OCI-LY1 (cell line): ENCODE data around the gene DHRS7B.

Experiments
- H2AFZ ChIP-seq: fragments of 200-600 bp; sonication (generic), shearing (Covaris generic); 2 replicates; pipeline ENCODE4 v1.6.0; 2014; ENCODE audit warnings: antibody characterized with exemption, mild to moderate bottlenecking, low read length
- H3F3A ChIP-seq: fragments of 200-600 bp; sonication (generic), shearing (Covaris generic); 2 replicates; pipeline ENCODE4 v1.6.0; 2014; ENCODE audit warnings: mild to moderate bottlenecking, antibody characterized with exemption, low read length, moderate library complexity; ENCODE audit not compliant: insufficient read depth
- H3K27ac ChIP-seq: fragments of 200-600 bp; sonication (generic); 2 replicates; pipeline ENCODE4 v1.5.1; 2014; ENCODE audit warnings: low read length, mixed run types, mild to moderate bottlenecking, low read depth; ENCODE audit not compliant: poor library complexity, severe bottlenecking
- H3K27me3 ChIP-seq: fragments of 200-600 bp; sonication (generic); 2 replicates; pipeline ENCODE4 v1.6.0; 2014; ENCODE audit warnings: antibody characterized with exemption, mild to moderate bottlenecking, low read length, moderate library complexity; ENCODE audit not compliant: insufficient read depth
- H3K36me3 ChIP-seq: fragments of 200-600 bp; sonication (generic); 2 replicates; pipeline ENCODE4 v1.6.1; 2014; ENCODE audit warnings: mild to moderate bottlenecking, antibody characterized with exemption, low read length, moderate library complexity, mixed read lengths; ENCODE audit not compliant: insufficient read depth
- H3K4me1 ChIP-seq: fragments of 200-600 bp; sonication (generic); 2 replicates; pipeline ENCODE4 v1.5.1; 2014; ENCODE audit warnings: mild to moderate bottlenecking, low read length, moderate library complexity; ENCODE audit not compliant: insufficient read depth, severe bottlenecking
- H3K4me2 ChIP-seq: fragments of 200-600 bp; sonication (generic), shearing (Covaris generic); 2 replicates; pipeline ENCODE4 v1.6.1; 2014; ENCODE audit warnings: low read length
- H3K4me3 ChIP-seq: fragments of 200-600 bp; sonication (generic); 2 replicates; pipeline ENCODE4 v1.5.1; 2014; ENCODE audit warnings: low read length, low read depth, mild to moderate bottlenecking, mixed read lengths; ENCODE audit not compliant: poor library complexity, severe bottlenecking
- H3K79me2 ChIP-seq: fragments of 200-600 bp; shearing (Covaris generic); 2 replicates; pipeline ENCODE4 v1.6.1; 2016; ENCODE audit warnings: mixed run types, low read length, mixed read lengths; ENCODE audit not compliant: insufficient read depth
- H3K9ac ChIP-seq: fragments of 200-600 bp; sonication (generic), shearing (Covaris generic); 2 replicates; pipeline ENCODE4 v1.6.1; 2014; ENCODE audit warnings: mild to moderate bottlenecking, low read length, mixed read lengths
- H3K9me2 ChIP-seq: fragments of 200-600 bp; sonication (generic), shearing (Covaris generic); 2 replicates; pipeline ENCODE4 v1.6.1; 2014; ENCODE audit warnings: low read depth, mild to moderate bottlenecking, low read length, mixed read lengths
- H3K9me3 ChIP-seq: fragments of 200-600 bp; shearing (Covaris generic); 2 replicates; pipeline ENCODE4 v1.6.1; 2014; ENCODE audit warnings: low read length, mixed read lengths
- H4K20me1 ChIP-seq: fragments of 200-600 bp; sonication (generic), shearing (Covaris generic); 2 replicates; pipeline ENCODE4 v1.6.0; 2016; ENCODE audit warnings: mild to moderate bottlenecking, low read length; ENCODE audit not compliant: insufficient read depth
- EZH2 ChIP-seq: fragments of 200-600 bp; sonication (generic), shearing (Covaris generic); IDR thresholded peaks from 2 replicates; pipeline ENCODE4 v1.8.0; 2017; ENCODE audit warnings: borderline replicate concordance, mixed run types, mild to moderate bottlenecking, antibody characterized with exemption, low read length, moderate library complexity, mixed read lengths
- TF ChIP-seq, protein P1 (sequence below): fragments of 200-600 bp; sonication (generic), shearing (Covaris generic); IDR thresholded peaks from 2 replicates; pipeline ENCODE4 v1.5.1; 2017; ENCODE audit warnings: mild to moderate bottlenecking, antibody characterized with exemption, low read length, moderate library complexity, mixed read lengths

Gene DHRS7B

GRCh38 chr17:21235921-21236320 lies 109.2 kb downstream of the DHRS7B start:
- Histone ChIP-seq H4K20me1 (no peaks in the 10 kb centered on the region), H3K9me2 (no peaks in the 10 kb centered on the region), H3K27me3 (no peaks in the 10 kb centered on the region), H3K36me3 (no peaks in the 10 kb centered on the region), H3K9me3 (no peaks in the 10 kb centered on the region), H3K4me1 (no peaks in the 10 kb centered on the region), H3K4me3 (no peak overlapping the region), H3K27ac (no peak overlapping the region), H2AFZ (no peak overlapping the region), H3K9ac (no peak overlapping the region), H3K4me2 (no peak overlapping the region), H3K79me2 (no peaks in the 10 kb centered on the region), H3F3A (no peaks in the 10 kb centered on the region)
- TF ChIP-seq, protein P1, sequence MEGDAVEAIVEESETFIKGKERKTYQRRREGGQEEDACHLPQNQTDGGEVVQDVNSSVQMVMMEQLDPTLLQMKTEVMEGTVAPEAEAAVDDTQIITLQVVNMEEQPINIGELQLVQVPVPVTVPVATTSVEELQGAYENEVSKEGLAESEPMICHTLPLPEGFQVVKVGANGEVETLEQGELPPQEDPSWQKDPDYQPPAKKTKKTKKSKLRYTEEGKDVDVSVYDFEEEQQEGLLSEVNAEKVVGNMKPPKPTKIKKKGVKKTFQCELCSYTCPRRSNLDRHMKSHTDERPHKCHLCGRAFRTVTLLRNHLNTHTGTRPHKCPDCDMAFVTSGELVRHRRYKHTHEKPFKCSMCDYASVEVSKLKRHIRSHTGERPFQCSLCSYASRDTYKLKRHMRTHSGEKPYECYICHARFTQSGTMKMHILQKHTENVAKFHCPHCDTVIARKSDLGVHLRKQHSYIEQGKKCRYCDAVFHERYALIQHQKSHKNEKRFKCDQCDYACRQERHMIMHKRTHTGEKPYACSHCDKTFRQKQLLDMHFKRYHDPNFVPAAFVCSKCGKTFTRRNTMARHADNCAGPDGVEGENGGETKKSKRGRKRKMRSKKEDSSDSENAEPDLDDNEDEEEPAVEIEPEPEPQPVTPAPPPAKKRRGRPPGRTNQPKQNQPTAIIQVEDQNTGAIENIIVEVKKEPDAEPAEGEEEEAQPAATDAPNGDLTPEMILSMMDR = no peak
- TF ChIP-seq EZH2 = no peak

- Histone ChIP-seq H3K9ac (no peak overlapping the region), H3K27ac (no peak overlapping the region), H3K79me2 (no peaks in the 10 kb centered on the region), H2AFZ (no peak overlapping the region), H3K4me1 (no peaks in the 10 kb centered on the region), H3K9me2 (no peaks in the 10 kb centered on the region), H3K9me3 (no peaks in the 10 kb centered on the region), H3K4me2 (no peak overlapping the region), H3K4me3 (no peak overlapping the region), H3F3A (no peaks in the 10 kb centered on the region), H4K20me1 (no peaks in the 10 kb centered on the region), H3K27me3 (no peaks in the 10 kb centered on the region; the same call in 1 of the 2 replicates), H3K36me3 (no peaks in the 10 kb centered on the region)
- TF ChIP-seq EZH2 = no peak
- TF ChIP-seq, protein P1 = peak; percentile 43; the same call in 1 of the 2 replicates
Observed at GRCh38 chr17:21239680-21240368, 113.1 kb downstream of the DHRS7B start.

GRCh38 chr17:21240369-21241055 lies 113.7 kb downstream of the DHRS7B start:
- Histone ChIP-seq H3K36me3 (no peaks in the 10 kb centered on the region), H3F3A (no peaks in the 10 kb centered on the region), H3K27me3 (no peaks in the 10 kb centered on the region; the same call in 1 of the 2 replicates), H4K20me1 (no peaks in the 10 kb centered on the region), H3K4me3 (no peak overlapping the region), H3K9me2 (no peaks in the 10 kb centered on the region), H3K79me2 (no peaks in the 10 kb centered on the region), H3K4me2 (no peak overlapping the region), H3K4me1 (no peaks in the 10 kb centered on the region), H2AFZ (no peak overlapping the region), H3K9ac (no peak overlapping the region), H3K27ac (no peak overlapping the region), H3K9me3 (no peaks in the 10 kb centered on the region)
- TF ChIP-seq, protein P1 = no peak
- TF ChIP-seq EZH2 = no peak
